Activated CD4-positive, alpha-beta T cell treated with anti-CD3 and anti-CD28 coated beads for 36 hours (primary cell): ENCODE results near the gene CEP192. TPM values are rescaled to one million over a fixed set of nuclear protein-coding genes. Genes with fewer than 3 reads are reported as not detected.

Source experiments
- ATAC-seq: fragments of 200-7000 bp; cut with Tn5 transposase; one replicate; pipeline ENCODE4 v1.10.0; 2021; ENCODE audit warnings: mild to moderate bottlenecking, moderate library complexity
- CTCF ChIA-PET: fragments of 350-600 bp; sonication (Branson Sonifier 250); formaldehyde crosslinking; loops from one replicate; lab custom pipeline; 2021; ENCODE audit warnings: antibody characterized with exemption; lab: Charles Lee
- POLR2A ChIA-PET: fragments of 350-600 bp; sonication (Branson Sonifier 250); formaldehyde crosslinking; loops from one replicate; lab custom pipeline; 2021; ENCODE audit warnings: antibody characterized with exemption, inconsistent platforms; lab: Charles Lee
- DNase-seq: peaks from one replicate; pipeline ENCODE4 v3.0.0-alpha.2; 2020
- H3K27ac Mint-ChIP-seq: one replicate; pipeline ENCODE4 v1.8.0; 2021; ENCODE audit warnings: mixed read lengths
- H3K27me3 Mint-ChIP-seq: one replicate; pipeline ENCODE4 v1.8.0; 2021; ENCODE audit warnings: mixed read lengths
- H3K36me3 Mint-ChIP-seq: one replicate; pipeline ENCODE4 v1.8.0; 2021; ENCODE audit warnings: low read depth, mixed read lengths
- H3K4me1 Mint-ChIP-seq: one replicate; pipeline ENCODE4 v1.8.0; 2021; ENCODE audit warnings: mixed read lengths
- H3K4me3 Mint-ChIP-seq: one replicate; pipeline ENCODE4 v1.8.0; 2021; ENCODE audit warnings: mild to moderate bottlenecking, moderate library complexity, mixed read lengths
- H3K9me3 Mint-ChIP-seq: one replicate; pipeline ENCODE4 v1.8.0; 2021; ENCODE audit warnings: low read depth, mixed read lengths
- intact Hi-C, 2 experiments: fragments of 100-400 bp; cut with DNase I in 1 of 2; cut with micrococcal nuclease in 1 of 2; formaldehyde crosslinking; loops; one replicate each; pipeline versions ENCODE4 v1.14.2 to v1.15.1; 2022 to 2024; cut with DNase I, micrococcal nuclease
- total RNA-seq, 2 experiments: library from RNA; stranded (reverse); gene quantifications; one replicate each; pipeline ENCODE4 v1.2.3, GENCODE V29; 2021

The CEP192 gene
- total RNA-seq, 2 experiments from 2014 or later, result 36.0 to 39.3 TPM

DNA sequence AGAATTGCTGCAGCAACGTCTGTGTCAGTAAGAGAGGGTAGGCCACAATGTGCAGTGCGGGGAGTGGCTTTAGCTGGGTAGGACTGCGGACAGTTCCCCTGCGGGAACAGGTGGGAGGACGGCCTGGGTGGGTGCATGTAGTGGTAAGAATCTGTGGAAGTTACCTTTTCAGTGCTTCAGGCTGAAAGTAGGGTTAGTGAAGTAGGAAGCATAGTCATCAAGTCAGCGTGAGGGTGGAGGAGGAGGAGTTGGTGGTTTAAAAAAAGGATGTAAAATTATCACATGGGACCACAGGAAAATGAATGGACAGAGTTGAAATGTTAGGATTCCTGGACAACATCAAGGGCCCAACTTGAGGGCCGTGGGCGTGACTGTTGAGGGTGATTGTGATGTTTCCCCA is 13.2 kb downstream of the CEP192 start:
- H3K27ac Mint-ChIP-seq, result no peak overlapping the region
- H3K4me3 Mint-ChIP-seq, result no peak overlapping the region
- CTCF ChIA-PET, result interaction anchor here (0.6 kb wide), 1 partner anchor 71 kb away, joined by 3 read pairs; no protein-coding TSS in a partner anchor
- H3K36me3 Mint-ChIP-seq, result peaks cover 29% of the 10 kb centered on the region
- no peaks in the 10 kb centered on the region for H3K9me3 Mint-ChIP-seq
- POLR2A ChIA-PET, result interaction anchor here (1.3 kb wide), 1 partner anchor 13 kb away, joined by 5 read pairs; the partner anchor contains the start of gene CEP192
- ATAC-seq (no peak), DNase-seq (no peak)
- H3K27me3 Mint-ChIP-seq, result no peaks in the 10 kb centered on the region
- H3K4me1 Mint-ChIP-seq, result peaks cover 13% of the 10 kb centered on the region
- intact Hi-C loops, result no loop called here

DNA sequence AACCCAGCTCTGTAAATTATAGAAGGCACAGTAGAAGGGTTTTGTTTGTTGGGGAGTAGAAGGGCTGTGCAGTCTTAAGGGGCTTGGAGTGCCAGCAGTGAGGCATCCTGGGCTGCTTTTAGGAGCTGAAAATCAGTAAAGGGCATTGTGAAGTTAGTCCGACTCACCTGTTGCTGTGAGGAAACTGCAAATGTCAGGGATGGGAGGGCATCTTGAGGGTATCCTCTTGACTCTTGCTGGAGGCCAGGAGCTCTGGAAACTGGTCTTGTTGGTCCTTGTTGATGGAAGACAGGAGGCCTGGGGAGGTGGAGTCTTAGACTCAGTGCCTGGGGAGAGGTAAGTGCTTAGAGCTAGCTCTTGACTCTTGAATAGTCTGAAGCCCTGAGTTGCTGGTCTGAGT is 14.1 kb downstream of the CEP192 start:
- H3K4me1 Mint-ChIP-seq, result peaks cover 6% of the 10 kb centered on the region
- H3K27me3 Mint-ChIP-seq, result no peaks in the 10 kb centered on the region
- no peak overlapping the region for H3K27ac Mint-ChIP-seq
- CTCF ChIA-PET, result interaction anchor here (0.5 to 0.7 kb wide), 2 partner anchors 154 to 656 kb away, joined by 3 to 4 read pairs; no protein-coding TSS in a partner anchor
- H3K4me3 Mint-ChIP-seq, result no peak overlapping the region
- intact Hi-C loops, result no loop called here
- POLR2A ChIA-PET, result interaction anchor here (0.5 to 1.3 kb wide), 3 partner anchors 14 to 57 kb away, joined by 3 to 5 read pairs (median 4); partner anchors contain the start of gene CEP192
- ATAC-seq (no peak), DNase-seq (no peak)
- peaks cover 29% of the 10 kb centered on the region for H3K36me3 Mint-ChIP-seq
- H3K9me3 Mint-ChIP-seq, result no peaks in the 10 kb centered on the region

DNA sequence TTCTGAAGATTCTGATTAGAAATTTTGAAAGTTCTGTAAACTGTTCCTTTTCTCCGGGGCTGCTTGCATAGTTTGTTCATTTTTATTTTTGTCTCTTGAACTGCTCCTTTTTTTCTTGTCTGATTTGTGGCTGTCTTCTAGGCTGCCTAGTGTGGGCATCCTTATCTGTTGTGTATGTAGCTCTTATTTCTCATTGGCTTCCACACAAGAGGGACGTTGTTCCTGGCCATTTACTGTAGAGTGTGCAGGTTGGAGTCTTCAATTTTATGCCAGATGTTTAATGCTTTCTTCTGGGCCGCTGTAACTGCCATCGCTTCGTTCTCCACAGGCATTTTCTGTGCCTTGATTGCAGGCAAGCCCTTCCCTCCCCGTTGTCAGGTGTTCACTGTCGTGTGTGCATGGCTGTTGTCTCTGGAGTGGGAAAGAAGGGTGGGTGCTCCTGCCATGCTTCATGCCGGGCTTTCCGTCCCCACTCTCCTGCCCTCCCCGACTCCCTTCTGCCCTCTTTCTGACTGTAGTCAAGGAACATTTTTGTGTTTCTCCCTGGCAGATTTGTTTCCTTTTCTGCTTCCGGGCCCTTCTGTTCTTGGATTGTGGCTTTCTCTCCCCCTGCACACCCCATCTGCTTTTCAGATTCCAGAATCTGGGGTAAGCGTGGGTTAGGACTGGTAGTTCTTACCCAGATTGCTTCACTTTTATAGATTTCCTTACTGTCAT is 15.5 kb downstream of the CEP192 start:
- Mint-ChIP-seq H3K36me3 (peaks cover 33% of the 10 kb centered on the region), H3K27ac (no peak overlapping the region), H3K4me1 (peaks cover 3% of the 10 kb centered on the region), H3K9me3 (no peaks in the 10 kb centered on the region), H3K4me3 (no peak overlapping the region), H3K27me3 (no peaks in the 10 kb centered on the region)
- DNase-seq (no peak), ATAC-seq (no peak)
- ChIA-PET CTCF (interaction anchor here (0.7 to 0.9 kb wide), 3 partner anchors 152 to 512 kb away, joined by 3 read pairs; no protein-coding TSS in a partner anchor), POLR2A (no interaction called here)
- intact Hi-C loops, result no loop called here

GRCh38 chr18:13007248-13007560 is 16.0 kb downstream of the CEP192 start:
- POLR2A ChIA-PET, result no interaction called here
- ATAC-seq (no peak), DNase-seq (no peak)
- Mint-ChIP-seq H3K36me3 (peaks cover 36% of the 10 kb centered on the region), H3K4me1 (peaks cover 3% of the 10 kb centered on the region), H3K4me3 (no peak overlapping the region), H3K27ac (no peak overlapping the region), H3K9me3 (no peaks in the 10 kb centered on the region), H3K27me3 (no peaks in the 10 kb centered on the region)
- intact Hi-C loops, result no loop called here
- CTCF ChIA-PET, result interaction anchor here (0.7 to 0.9 kb wide), 2 partner anchors 151 to 417 kb away, joined by 3 read pairs; no protein-coding TSS in a partner anchor

- POLR2A ChIA-PET, result no interaction called here
- H3K4me3 Mint-ChIP-seq, result no peak overlapping the region
- intact Hi-C loops, result no loop called here
Measured at GRCh38 chr18:13011719-13012118, 20.6 kb downstream of the CEP192 start.

DNA sequence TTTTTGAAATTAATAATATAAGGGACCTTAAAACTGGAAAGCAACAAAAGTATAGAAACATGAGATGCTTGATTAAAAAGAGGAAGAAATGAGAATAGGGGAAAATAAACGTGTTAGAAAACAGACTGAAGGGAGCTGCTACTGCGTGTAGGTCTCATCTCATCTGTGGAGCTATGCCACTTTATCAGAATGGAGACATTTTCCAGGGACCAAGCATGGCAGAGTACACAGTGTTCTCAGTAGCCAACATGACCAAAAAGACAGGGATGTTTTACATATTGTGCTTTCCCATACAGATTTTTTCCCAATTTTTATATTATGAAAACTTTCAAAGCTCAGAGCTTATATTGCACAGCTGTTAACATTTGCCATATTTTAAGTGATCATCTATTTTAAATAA is 23.1 kb downstream of the CEP192 start:
- no peak overlapping the region for H3K4me3 Mint-ChIP-seq
- peaks cover 9% of the 10 kb centered on the region for H3K4me1 Mint-ChIP-seq
- H3K27ac Mint-ChIP-seq, result no peak overlapping the region
- intact Hi-C loops, result no loop called here
- DNase-seq (no peak), ATAC-seq (no peak)
- CTCF ChIA-PET, result interaction anchor here (2.0 kb wide), 1 partner anchor 14 kb away, joined by 4 read pairs; no protein-coding TSS in a partner anchor
- peaks cover 69% of the 10 kb centered on the region for H3K36me3 Mint-ChIP-seq
- no peaks in the 10 kb centered on the region for H3K9me3 Mint-ChIP-seq
- POLR2A ChIA-PET, result no interaction called here
- H3K27me3 Mint-ChIP-seq, result no peaks in the 10 kb centered on the region

More at GRCh38 chr18:13011719-13012118, 20.6 kb downstream of the CEP192 start:
- Mint-ChIP-seq H3K27ac (no peak overlapping the region), H3K9me3 (no peaks in the 10 kb centered on the region), H3K36me3 (peaks cover 65% of the 10 kb centered on the region), H3K4me1 (no peaks in the 10 kb centered on the region), H3K27me3 (no peaks in the 10 kb centered on the region)
- ATAC-seq, result no peak
- CTCF ChIA-PET, result interaction anchor here (0.7 kb wide), 1 partner anchor 13 kb away, joined by 3 read pairs; no protein-coding TSS in a partner anchor
- no peak for DNase-seq

GRCh38 chr18:13014818-13015217 is 23.7 kb downstream of the CEP192 start:
- H3K4me3 Mint-ChIP-seq, result no peak overlapping the region
- no peak for DNase-seq
- POLR2A ChIA-PET, result no interaction called here

GRCh38 chr18:13017247-13017875 is 26.2 kb downstream of the CEP192 start:
- peaks cover 11% of the 10 kb centered on the region for H3K4me1 Mint-ChIP-seq
- no peaks in the 10 kb centered on the region for H3K9me3 Mint-ChIP-seq
- H3K36me3 Mint-ChIP-seq, result peaks cover 75% of the 10 kb centered on the region
- no peak for ATAC-seq
- DNase-seq, result no peak
- peak overlapping the region; percentile 37 for H3K27ac Mint-ChIP-seq
- intact Hi-C loops, result no loop called here
- no peak overlapping the region for H3K4me3 Mint-ChIP-seq
- no peaks in the 10 kb centered on the region for H3K27me3 Mint-ChIP-seq
- ChIA-PET CTCF (no interaction called here), POLR2A (no interaction called here)

More at GRCh38 chr18:13014818-13015217, 23.7 kb downstream of the CEP192 start:
- Mint-ChIP-seq H3K27me3 (no peaks in the 10 kb centered on the region), H3K27ac (no peak overlapping the region), H3K4me1 (peaks cover 11% of the 10 kb centered on the region), H3K36me3 (peaks cover 70% of the 10 kb centered on the region), H3K9me3 (no peaks in the 10 kb centered on the region)
- no peak for ATAC-seq
- CTCF ChIA-PET, result no interaction called here
- intact Hi-C loops, result no loop called here

DNA sequence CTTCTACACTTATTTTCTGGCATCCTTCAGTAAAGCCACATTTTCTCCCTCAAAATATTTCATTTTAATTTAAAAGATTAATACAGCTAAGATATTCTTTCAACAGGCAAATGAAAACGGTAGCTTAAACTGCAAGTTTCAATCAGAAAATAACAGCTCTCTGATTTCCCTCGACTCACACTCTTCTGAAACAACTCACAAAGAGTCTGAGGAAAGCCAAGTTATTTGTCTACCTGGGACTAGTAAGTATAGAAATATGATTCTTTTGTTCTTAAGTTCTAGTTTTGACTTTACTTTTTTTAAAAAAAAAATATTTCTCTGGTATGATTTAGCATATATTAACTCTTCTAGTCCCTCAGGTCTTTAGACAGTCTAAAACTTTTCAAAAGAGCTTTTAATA is 27.2 kb downstream of the CEP192 start:
- DNase-seq (no peak), ATAC-seq (peak; percentile 55)
- CTCF ChIA-PET, result no interaction called here
- POLR2A ChIA-PET, result no interaction called here
- H3K9me3 Mint-ChIP-seq, result no peaks in the 10 kb centered on the region
- H3K36me3 Mint-ChIP-seq, result peaks cover 77% of the 10 kb centered on the region
- intact Hi-C loops, result no loop called here
- H3K4me3 Mint-ChIP-seq, result no peak overlapping the region
- no peak overlapping the region for H3K27ac Mint-ChIP-seq
- peaks cover 11% of the 10 kb centered on the region for H3K4me1 Mint-ChIP-seq
- H3K27me3 Mint-ChIP-seq, result no peaks in the 10 kb centered on the region

GRCh38 chr18:13019301-13019700 is 28.1 kb downstream of the CEP192 start:
- peaks cover 11% of the 10 kb centered on the region for H3K4me1 Mint-ChIP-seq
- no peaks in the 10 kb centered on the region for H3K27me3 Mint-ChIP-seq
- CTCF ChIA-PET, result no interaction called here
- H3K27ac Mint-ChIP-seq, result no peak overlapping the region
- no peak for DNase-seq
- no peak overlapping the region for H3K4me3 Mint-ChIP-seq
- intact Hi-C loops, result no loop called here
- H3K36me3 Mint-ChIP-seq, result peaks cover 77% of the 10 kb centered on the region
- H3K9me3 Mint-ChIP-seq, result no peaks in the 10 kb centered on the region
- POLR2A ChIA-PET, result no interaction called here
- peak; percentile 26 for ATAC-seq

DNA sequence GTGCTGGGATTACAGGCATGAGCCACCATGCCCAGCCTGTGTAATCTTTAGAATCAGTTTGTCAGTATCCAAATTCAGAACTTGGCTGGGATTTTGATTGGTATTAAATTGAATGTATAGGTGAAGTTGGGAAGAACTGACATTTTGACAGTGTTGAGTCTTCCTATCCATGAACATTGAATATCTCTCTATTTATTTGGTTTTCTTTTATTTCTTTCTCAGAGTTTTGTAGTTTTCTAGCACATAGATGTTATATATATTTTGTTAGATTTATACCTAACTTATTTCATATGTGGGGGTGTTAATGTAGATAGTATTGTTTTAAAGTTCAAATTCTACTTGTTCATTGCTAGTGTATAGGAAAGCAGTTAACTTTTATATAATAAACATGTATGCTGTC is 31.5 kb downstream of the CEP192 start:
- no peak overlapping the region for H3K27ac Mint-ChIP-seq
- no peaks in the 10 kb centered on the region for H3K9me3 Mint-ChIP-seq
- H3K4me3 Mint-ChIP-seq, result no peak overlapping the region
- ATAC-seq, result no peak
- no peak for DNase-seq
- intact Hi-C loops, result no loop called here
- H3K27me3 Mint-ChIP-seq, result no peaks in the 10 kb centered on the region
- ChIA-PET CTCF (interaction anchor here (0.7 to 1.6 kb wide), 2 partner anchors 22 to 67 kb away, joined by 4 read pairs; no protein-coding TSS in a partner anchor), POLR2A (interaction anchor here (0.6 kb wide), 1 partner anchor 1068 kb away, joined by 6 read pairs; no protein-coding TSS in a partner anchor)
- H3K4me1 Mint-ChIP-seq, result peaks cover 11% of the 10 kb centered on the region
- peaks cover 66% of the 10 kb centered on the region for H3K36me3 Mint-ChIP-seq
